NCI-H524 treated with DMSO at 0.1 percent for 48 hours (cell line): ENCODE data around the gene C16orf86.
A peak's percentile ranks its signal among the peaks of the same experiment; 100 is the strongest.
"Not testable (repeated sequence)": the region's sequence is repeated elsewhere in the genome, so short reads cannot be mapped to it uniquely, and the experiment has no call there.

ENCODE experiments used
- DNase-seq: peaks from one replicate; lab custom pipeline; 2025; lab: John Stamatoyannopoulos, UW

C16orf86 gene

DNA sequence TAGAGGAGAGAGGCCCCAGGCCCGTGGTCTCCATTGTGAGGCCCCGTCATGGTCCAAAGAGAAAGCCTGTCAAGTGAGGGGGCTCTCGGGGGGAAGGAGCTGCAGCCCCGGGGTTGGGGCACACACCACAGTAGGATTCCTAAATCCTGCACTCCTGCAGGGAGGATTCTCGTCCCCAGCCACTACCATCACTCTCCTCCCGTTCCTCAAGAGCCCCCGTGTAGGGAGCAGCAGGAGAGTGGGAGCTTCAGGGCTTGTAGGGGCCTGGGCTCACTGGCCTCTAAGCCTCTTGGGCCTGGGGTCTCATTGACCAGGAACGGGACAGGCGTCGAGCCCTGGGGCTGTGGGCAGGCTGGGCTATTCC is 821 bp downstream of the C16orf86 start:
- no peak for DNase-seq

DNA sequence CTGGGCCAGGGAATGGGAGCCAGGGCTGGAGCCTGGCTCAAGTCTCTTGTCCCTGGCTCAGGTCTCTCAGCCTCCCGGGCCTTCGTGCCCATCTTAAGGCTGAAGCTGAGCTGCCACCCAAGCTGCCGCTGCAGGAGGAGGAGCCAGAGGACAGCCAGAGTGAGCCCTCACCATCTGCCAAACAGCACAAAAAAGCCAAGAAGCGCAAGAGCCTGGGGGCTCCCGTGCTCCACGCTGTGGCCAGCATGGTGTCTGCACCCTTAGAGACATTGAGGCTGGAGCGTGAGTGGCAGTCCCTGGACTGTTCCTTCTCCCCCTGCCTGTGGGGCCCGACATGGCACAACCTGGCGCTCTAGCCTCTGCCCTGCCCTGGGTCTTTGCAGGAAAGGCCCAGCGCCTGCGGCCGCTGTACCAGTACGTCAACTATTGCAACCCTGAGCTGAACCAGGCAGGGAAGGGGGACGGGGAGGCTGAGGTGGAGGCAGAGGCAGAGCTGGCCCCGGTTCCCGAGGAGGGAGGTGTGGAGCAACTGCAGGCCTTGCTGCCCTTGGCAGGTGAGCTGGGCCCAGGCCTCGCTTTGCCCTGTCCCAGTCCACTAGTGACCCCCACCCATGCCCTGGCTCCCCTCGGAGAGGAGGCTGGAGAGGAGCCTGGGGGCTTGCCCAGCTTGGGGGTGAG is 1.3 kb downstream of the C16orf86 start:
- DNase-seq = peak; percentile 93

DNA sequence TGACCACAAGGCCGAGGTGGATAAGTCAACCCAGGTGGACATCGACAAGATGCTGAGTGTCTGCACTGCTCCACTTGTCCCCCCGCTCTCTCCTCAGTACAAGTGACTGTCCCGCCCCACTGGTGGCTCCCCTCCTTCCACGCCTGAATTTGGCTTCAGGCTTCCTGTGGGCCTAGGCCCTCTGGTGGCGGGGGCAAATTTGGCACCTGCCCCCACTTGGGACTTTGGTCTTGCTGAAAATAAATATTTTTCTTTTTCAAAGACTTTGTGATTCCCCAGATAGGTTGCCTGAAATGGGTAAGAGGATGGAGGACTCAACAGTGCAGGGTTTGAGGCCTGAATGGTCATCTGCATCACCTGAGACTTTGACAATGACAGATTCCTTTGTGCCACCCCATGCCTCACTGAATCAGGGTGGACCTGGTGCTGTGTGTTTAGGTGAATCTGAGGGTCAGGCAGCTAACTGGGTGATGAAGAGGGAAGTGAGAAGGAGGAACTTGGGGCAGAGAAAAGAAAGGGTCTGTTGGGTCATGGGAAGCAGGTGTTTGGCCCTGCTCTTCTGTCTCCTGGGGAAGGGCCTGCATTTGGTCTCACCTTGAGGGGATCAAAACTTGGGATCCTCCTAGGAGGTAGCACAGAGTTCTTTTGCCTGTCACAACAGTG is 2.0 kb downstream of the C16orf86 start:
- DNase-seq = no peak

DNA sequence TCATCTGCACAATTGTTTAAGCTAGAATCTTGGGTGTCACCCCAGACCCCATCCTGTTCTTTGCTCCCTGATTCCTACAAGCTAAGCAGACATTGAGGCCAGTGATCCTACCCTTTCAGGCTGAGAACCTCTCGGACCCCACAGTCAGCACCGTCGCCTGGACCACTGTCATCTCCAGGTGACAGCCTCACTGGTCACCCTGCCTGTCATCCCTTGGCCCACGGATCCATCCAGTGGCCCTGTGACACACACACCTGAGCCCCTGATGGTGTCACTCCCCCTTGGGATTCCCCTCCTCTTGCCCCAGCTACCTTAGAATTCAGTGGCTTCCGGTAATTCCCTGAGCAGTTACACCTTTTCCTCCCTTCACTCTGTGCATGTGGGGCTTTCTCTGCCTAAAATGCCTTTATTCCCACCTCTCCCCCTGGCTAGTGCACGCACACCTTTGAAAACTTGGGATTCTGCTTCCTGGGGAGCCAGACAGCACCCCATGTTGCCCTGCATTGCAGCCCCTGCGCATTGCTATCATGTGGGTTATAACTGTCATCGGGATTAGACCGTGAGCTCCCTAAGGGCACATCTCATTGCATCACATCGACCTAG is 3.0 kb downstream of the C16orf86 start:
- no peak for DNase-seq

DNA sequence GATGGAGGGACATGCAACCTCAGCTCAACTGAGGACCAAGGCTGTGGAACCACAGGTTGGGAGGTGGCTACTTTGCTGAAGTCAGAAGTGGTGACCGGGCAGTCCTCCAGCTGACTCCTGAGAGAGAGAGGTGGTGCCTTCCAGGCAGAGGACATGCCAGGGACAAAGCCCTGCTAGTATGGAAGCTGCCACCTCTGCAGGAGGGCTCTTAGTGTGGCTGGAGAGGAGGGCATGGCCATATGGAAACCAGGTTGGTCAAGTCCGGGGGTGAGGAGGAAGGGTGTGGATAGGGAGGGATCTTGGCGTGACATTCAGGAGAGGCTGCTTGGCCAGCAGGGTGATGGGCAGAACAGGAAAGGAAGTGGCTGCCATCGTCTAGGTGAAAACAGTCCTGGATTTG is 5.7 kb downstream of the C16orf86 start:
- DNase-seq = no peak

DNA sequence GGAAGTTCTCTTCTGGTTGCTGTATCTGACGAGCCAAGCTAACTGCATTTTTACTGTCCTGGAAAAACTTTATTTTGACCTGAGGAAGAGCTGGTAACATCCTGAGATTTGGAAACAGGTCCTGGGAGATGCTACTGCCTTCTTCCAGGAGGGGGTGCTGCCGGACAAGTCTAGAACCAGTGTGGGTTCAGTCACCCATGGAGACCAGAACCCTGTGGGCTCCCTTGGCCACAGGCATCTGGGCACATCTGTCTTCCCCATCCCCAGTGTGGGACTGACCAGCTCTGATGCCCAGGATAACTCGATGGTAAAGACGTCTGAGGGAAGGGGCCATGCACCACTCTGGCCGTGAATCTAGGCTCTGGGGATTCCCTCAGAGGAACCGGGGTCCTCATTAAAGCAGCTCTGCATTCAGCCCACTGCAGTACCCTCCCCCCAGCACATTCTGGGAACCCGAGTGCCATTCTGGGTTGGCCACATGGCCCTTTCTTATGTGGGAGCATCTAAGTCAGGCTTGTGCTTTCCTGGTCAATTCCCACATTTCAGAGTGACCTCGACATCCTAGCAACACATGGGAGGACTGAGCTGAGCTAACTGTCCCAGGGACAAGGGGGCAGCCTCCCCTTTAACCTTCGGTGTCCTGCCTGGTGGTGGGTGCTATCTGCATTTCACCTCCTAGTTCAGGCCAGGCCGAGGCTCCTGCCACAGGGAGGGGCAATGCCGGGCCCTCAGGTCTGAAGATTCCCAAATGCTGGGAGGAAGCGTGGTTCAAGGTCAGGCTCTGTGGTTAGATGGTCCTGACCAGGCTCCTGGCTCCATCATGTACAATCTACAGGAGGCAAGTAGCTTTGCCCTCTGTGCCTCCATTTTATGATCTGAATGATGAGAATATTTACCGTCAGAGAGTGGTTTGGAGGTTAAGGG is 6.4 kb downstream of the C16orf86 start:
- no peak for DNase-seq

DNA sequence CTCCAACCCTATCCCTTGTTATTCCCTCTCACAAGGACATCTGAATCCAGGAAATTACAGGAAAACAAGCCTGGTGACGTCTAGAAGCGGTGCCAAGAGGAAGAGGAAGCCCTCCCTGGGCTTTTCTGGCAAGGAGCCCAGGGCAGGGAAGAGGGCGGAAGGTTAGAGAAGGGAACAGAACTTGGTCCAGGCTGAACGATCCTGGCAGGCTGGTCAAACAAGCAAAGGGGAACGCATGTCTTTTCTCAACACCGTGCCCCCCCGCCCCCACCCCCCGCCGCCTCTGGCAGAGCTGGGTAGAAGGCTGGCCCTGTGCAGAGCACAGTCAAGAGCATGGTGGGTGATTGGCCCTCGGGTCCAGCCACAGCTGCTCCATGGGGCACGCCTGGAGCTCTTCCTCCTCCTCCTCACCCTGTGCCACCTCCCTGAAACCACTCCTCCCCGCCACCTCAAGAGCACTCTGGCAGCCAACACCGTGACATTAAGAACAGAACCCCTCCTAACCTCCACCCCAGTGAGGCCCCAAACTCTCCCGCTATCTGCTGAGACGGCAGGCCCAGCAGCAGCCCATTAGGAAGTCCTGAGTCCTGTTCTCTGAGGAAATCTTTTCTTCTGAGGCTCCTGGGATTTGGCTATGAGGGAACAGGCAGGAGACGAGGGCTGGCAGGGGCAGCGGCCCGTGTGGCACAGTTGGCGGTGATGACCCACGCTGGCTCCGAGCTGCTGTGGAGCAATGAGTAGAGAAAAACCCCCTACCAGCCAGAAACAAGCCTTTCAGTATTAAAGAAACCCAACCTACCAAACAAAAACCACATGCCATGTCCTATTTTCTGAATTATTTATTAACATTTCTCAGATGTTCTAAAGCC is 7.3 kb downstream of the C16orf86 start:
- DNase-seq = no peak

DNA sequence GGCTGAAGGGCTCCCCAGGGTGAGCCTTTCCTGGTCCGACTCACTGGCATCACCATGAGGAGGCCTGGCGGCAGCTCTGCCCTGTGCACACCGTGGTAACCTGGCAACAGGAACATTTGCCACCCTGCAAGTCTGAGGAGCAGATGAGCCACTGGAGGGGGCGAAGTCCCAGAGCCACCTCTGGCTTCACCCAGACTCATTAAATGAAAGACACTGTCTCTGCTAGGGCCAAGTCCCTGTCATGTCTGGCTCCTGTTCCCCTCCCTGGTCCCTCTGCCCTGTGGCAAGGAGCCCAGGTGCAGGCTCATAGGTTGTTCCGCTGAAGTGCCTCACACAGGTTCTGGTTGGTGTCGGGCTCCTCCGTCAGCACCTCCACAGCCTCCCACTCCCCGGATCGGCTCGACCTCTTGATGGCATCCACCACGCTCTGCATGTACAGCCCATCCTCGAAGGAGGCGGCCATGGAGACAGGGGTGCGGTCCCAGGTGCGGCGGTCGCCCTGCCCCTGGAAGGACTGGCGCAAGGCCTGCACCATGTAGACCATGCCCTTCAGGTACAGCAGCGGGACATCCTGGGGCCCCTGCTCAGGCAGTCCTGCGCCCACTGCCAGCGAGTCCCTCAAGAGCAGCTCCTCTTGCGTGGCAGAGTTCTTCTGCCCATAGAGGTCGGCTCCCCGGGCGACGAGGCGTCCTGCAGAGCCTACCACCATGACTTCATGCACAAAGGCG is 8.4 kb downstream of the C16orf86 start:
- no peak for DNase-seq

DNA sequence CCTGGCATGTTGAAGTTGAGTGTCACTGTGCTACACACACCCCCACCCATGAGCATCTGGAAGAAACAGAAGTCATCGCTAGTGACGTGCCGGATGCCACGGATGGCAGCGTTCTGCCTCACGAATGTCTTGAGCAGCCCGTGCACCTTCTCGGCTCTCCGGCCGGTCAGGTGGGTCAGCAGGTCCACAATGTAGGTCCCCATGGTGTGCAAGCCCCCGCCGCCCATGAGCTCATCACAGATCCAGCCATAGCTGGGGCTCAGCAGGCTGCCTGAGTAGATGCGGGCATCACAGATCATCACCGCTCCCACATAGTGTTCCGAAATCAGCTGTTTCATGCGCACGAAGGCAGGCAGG is 8.9 kb downstream of the C16orf86 start:
- no peak for DNase-seq

DNA sequence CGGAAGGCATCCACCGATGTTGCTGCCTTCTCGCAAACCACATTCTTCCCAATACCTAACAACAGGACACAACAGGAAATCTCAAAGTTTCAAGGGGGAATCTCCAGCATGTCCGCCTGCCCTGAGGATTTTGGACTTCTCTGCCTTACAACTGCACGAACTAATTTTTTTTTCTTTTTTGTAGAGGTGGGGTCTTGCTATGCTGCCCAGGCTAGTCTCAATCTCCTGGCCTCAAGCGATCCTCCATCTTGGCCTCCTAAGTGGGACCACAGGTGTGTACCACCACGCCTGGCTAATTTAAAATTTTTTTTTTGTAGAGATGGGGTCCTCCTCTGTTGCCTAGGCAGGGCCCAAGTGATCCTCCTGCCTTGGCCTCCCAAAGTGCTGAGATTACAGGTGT is 9.4 kb downstream of the C16orf86 start:
- DNase-seq = no peak

DNA sequence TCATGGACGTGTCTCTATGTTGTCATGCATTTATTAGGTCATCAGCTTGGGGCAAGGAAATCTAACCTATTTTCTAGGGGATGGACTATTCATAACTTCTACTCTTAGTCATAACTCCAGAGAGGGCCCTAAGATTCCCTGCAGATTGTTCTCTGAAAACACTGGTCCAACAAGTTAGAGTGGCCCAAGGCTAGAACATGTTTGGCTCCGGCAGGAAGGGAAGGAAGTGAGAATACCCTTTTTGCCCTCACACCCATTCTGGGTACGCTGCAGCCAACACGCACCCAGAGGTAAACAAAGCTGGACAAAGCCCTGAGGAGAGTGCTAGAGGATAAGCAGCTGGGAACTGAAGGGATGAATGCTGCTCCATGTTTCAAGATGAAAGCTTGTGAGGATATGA is 9.9 kb downstream of the C16orf86 start:
- no peak for DNase-seq

DNA sequence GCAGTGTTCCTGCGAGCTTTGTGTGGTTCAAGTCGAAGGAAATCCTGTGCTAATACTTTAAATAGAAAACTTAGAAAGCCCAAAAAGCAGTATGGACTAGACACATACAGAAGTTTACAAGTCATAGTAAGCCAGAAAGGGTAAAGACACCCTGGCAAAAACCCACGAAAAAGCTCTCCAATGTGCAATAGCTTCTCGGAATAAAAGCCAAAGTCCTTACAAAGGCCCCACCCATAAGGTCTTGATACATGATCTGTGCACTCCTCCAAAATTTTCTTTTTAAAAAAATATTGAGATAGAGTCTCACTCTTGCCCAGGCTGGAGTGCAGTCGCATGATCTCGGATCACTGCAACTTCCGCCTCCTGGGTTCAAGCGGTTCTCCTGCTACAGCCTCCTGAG is 10.3 kb downstream of the C16orf86 start:
- DNase-seq = no peak

DNA sequence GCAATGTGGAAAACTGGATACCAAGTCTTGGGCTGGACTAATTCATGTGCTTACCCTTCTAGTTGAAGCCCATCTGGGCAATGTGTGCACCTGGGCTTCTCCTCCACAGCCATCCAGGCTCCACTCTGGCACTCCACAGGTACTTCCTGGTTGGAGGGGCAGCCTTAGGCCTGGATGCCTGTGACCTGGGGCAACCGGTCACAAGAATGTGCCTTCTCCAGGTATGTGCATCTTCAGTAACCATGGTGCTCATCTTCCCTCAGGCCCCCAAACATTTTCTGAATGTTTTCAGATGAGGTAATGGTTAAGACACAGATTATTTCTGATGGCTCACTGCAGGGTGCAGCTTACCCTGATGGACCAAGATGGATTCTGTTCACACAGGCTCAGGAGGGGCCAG is 11.1 kb downstream of the C16orf86 start:
- DNase-seq = no peak

DNA sequence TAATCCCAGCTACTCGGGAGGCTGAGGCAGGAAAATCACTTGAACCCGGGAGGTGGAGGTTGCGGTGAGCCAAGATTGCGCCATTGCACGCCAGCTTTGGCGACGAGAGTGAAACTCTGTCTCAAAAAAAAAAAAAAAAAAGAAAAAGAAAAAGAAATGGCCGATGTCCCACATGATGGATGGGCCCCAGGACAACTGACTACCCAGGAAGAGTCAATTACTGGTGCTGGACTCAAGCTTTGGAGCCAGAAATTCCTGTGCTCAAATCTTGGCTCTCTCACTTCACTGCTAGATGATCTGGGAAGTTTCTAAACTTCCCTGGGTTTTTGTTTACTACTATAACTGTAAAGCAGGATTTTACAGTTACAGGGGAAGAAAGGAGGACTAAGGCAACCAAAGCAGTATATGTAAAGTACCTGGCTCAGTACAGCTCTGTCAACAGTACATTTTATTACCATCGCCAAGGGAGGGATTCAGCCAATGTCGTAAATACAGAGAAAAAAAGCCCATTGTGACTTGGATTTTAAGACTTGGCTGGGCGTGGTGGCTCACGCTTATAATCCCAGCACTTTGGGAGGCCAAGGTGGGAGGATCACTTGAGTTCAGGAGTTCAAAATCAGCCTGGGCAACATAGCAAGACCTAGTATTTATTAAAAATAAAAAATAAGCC is 11.9 kb downstream of the C16orf86 start:
- no peak for DNase-seq

DNA sequence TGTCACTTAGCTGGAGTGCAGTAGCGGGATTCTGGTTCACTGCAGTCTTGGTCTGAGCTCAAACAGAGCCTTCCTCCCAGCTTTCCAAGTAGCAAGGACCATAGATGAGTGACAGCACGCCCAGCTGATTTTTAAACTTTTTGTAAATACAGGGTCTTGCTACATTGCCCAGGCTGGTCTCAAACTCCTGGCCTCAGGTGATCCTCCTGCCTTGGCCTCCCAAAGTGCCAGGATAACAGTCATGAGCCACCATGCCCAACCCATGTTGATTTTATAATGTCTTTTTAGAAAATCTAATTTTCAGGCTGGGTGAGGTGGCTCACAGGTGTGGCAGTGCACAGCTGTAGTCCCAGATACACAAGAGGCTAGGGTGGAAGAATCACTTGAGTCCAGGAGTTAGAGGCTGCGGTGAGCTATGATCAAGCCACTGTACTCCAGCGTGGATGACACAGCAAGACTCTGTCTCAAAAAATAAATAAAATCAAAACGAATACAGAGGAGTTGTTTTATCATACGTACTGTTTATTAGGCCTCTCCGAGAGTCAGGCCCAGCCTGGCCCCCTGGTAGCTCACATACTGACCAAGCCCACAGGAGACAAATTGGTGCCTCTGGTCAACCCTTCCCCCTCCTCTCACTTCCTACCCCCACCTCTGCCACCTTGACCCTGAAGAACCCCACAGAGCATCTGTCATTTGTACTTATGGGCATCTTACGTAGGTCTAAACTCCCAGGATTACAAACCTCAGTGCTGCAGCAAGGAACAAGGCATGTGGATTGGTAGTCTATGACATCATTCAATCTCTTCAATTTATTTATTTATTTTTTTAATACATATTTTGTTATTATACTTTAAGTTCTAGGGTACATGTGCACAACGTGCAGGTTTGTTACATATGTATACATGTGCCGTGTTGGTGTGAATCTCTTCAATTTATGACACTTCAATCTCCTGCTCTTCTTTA is 13.6 kb downstream of the C16orf86 start:
- no peak for DNase-seq

DNA sequence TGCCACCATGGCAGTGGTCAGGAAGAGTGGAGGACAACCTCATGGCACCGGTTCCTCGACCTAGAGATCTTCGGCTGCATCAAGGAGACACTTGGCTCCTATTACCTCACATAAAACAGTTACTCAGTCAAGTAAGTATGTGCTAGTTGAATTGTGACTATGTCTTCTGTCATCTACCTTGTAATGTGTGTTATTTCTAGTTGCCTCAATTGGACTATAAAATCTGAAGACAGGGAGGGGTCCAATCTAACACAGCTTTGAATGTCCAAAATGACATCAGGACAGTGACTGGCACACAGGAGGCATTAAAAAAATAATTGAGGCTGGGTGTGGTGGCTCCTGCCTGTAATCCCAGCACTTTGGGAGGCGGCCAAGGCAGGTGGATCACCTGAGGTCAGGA is 17.2 kb downstream of the C16orf86 start:
- no peak for DNase-seq

DNA sequence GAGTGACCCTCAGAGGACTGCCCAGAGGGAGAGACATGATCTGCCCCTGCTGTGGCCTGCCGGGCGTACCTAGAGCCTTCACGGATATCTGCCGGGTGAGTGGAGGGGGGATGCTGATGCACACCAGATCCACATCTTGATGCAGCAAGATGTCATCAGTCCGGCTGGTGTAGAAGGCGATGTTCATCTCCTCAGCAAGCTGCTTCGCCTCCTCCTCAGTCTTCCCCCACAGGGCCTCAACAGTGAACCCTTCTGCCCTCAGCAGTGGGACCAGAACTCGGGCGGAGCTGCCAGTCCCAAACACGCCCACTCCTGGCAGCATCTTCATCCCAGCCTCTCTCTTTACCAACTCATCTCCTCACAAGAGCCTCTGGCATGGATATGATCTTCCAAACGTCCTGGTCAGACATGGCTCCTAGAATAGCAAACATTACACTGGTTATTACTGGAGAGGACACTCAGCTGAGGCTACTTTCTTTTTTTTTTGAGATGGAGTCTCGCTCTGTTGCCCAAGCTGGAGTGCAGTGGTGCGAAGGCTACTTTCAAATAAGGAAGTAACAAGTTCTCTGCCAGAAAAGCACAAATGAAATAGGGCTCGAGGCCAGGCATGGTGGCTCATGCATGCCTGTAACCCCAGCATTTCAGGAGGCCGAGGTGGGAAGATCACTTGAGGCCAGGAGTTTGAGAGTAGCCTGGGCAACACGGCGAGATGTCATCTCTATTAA is 18.9 kb downstream of the C16orf86 start:
- DNase-seq = no peak

DNA sequence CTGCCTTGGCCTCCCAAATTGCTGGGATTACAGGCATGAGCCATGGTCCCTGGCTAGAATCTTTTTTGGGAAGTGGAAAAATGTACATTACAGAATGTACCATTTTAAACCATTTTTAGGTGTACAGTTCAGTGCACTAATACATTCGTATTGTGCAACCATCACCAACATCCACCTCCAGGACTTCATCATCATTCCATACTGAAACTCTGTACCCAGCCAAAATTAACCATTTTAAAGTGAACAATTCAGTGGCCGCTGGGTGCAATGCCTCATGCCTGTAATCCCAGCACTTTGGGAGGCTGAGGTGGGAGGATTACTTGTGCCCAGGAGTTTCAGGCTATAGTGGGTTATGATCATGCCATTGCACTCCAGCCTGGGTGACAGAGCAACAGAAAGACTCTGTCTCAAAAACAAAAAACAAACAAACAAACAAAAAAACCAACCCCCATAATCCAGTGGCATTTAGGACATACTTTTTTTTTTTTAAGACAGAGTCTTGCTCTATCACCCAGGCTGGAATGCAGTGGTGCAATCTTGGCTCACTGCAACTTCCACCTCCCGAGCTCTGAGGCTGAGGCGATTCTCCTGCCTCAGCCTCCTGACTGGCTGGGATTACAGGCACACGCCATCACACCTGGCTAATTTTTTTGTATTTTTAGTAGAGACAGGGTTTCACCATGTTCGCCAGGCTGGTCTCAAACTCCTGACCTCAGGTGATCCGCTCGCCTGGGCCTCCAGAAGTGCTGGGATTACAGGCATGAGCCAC is 27.1 kb downstream of the C16orf86 start:
- not testable (repeated sequence) for DNase-seq
